ENCODE results near the gene WDR27. TPM values are rescaled to one million over a fixed set of nuclear protein-coding genes. Genes with fewer than 3 reads are reported as not detected.
"Not testable (repeated sequence)": the region's sequence is repeated elsewhere in the genome, so short reads cannot be mapped to it uniquely, and the experiment has no call there.

WDR27 gene
- polyA plus RNA-seq, 3 donors from 2014 or later, result 1.7 to 5.1 (median 4.0) TPM

GRCh38 chr6:169620171-169621130 is 81.4 kb downstream of the WDR27 start:
- H3K9me3 Mint-ChIP-seq, result no peaks in the 10 kb centered on the region
- no peaks in the 10 kb centered on the region for H3K4me1 Mint-ChIP-seq
- H3K36me3 Mint-ChIP-seq, result peaks cover 0 to 15% (median 0%) of the 10 kb centered on the region in 3 donors
- H3K4me3 Mint-ChIP-seq, result no peak overlapping the region
- DNase-seq, result no peak
- no peak overlapping the region for H3K27ac Mint-ChIP-seq
- H3K27me3 Mint-ChIP-seq (ENCODE audit: low read depth in 3 of 3), result peaks cover 0 to 3% (median 0%) of the 10 kb centered on the region in 3 donors

GRCh38 chr6:169619650-169620049 is 82.2 kb downstream of the WDR27 start:
- peaks cover 0 to 19% (median 0%) of the 10 kb centered on the region in 3 donors for H3K36me3 Mint-ChIP-seq

GRCh38 chr6:169618526-169619490 is 83.0 kb downstream of the WDR27 start:
- H3K4me1 Mint-ChIP-seq, result no peaks in the 10 kb centered on the region
- no peaks in the 10 kb centered on the region for H3K9me3 Mint-ChIP-seq
- no peak for DNase-seq
- H3K27me3 Mint-ChIP-seq (ENCODE audit: low read depth in 3 of 3), result peaks cover 1 to 3% (median 2%) of the 10 kb centered on the region in 3 donors
- H3K36me3 Mint-ChIP-seq, result peaks cover 0 to 19% (median 0%) of the 10 kb centered on the region in 3 donors
- no peak overlapping the region for H3K27ac Mint-ChIP-seq
- no peak overlapping the region for H3K4me3 Mint-ChIP-seq

More at GRCh38 chr6:169619650-169620049, 82.2 kb downstream of the WDR27 start:
- Mint-ChIP-seq H3K9me3 (no peaks in the 10 kb centered on the region), H3K27me3 (ENCODE audit: low read depth in 3 of 3) (peaks cover 1 to 3% (median 2%) of the 10 kb centered on the region in 3 donors), H3K27ac (no peak overlapping the region), H3K4me3 (no peak overlapping the region), H3K4me1 (no peaks in the 10 kb centered on the region)
- no peak for DNase-seq

GRCh38 chr6:169617562-169617961 is 84.3 kb downstream of the WDR27 start:
- no peak overlapping the region for H3K4me3 Mint-ChIP-seq
- no peaks in the 10 kb centered on the region for H3K9me3 Mint-ChIP-seq
- H3K27me3 Mint-ChIP-seq (ENCODE audit: low read depth in 3 of 3), result peaks cover 1 to 3% (median 2%) of the 10 kb centered on the region in 3 donors
- H3K36me3 Mint-ChIP-seq, result peaks cover 0 to 19% (median 4%) of the 10 kb centered on the region in 3 donors
- no peak for DNase-seq
- H3K4me1 Mint-ChIP-seq, result no peaks in the 10 kb centered on the region
- no peak overlapping the region for H3K27ac Mint-ChIP-seq

GRCh38 chr6:169608609-169609008 is 93.2 kb downstream of the WDR27 start:
- not testable (repeated sequence) for H3K4me1 Mint-ChIP-seq; H3K27me3 Mint-ChIP-seq (ENCODE audit: low read depth in 3 of 3); H3K9me3 Mint-ChIP-seq; H3K27ac Mint-ChIP-seq; DNase-seq; H3K4me3 Mint-ChIP-seq
- H3K36me3 Mint-ChIP-seq, result peaks cover 14 to 28% (median 21%) of the 10 kb centered on the region in 3 donors

GRCh38 chr6:169604076-169604475 is 97.8 kb downstream of the WDR27 start:
- Mint-ChIP-seq H3K4me3 (no peak overlapping the region), H3K27me3 (ENCODE audit: low read depth in 3 of 3) (no peaks in the 10 kb centered on the region), H3K4me1 (no peaks in the 10 kb centered on the region), H3K9me3 (peaks cover 0 to 3% (median 0%) of the 10 kb centered on the region in 6 donors), H3K27ac (no peak overlapping the region), H3K36me3 (peaks cover 14 to 49% (median 38%) of the 10 kb centered on the region in 3 donors)
- no peak for DNase-seq

GRCh38 chr6:169601129-169601528 is 100.7 kb downstream of the WDR27 start:
- not testable (repeated sequence) for H3K4me3 Mint-ChIP-seq; H3K27me3 Mint-ChIP-seq (ENCODE audit: low read depth in 3 of 3); DNase-seq; H3K9me3 Mint-ChIP-seq; H3K4me1 Mint-ChIP-seq; H3K27ac Mint-ChIP-seq
- H3K36me3 Mint-ChIP-seq, result peaks cover 27 to 66% (median 39%) of the 10 kb centered on the region in 3 donors

GRCh38 chr6:169592558-169592957 is 109.3 kb downstream of the WDR27 start:
- H3K27ac Mint-ChIP-seq, result no peak overlapping the region
- no peak for DNase-seq

GRCh38 chr6:169591616-169592015 is 110.2 kb downstream of the WDR27 start:
- Mint-ChIP-seq H3K4me3 (no peak overlapping the region), H3K27me3 (ENCODE audit: low read depth in 3 of 3) (no peaks in the 10 kb centered on the region), H3K27ac (peak overlapping the region in 1 of 6 donors; percentile 31), H3K9me3 (peaks cover 0 to 2% (median 0%) of the 10 kb centered on the region in 6 donors), H3K36me3 (peaks cover 0 to 6% (median 0%) of the 10 kb centered on the region in 3 donors), H3K4me1 (peaks cover 34 to 39% of the 10 kb centered on the region in 2 donors)
- no peak for DNase-seq

More at GRCh38 chr6:169592558-169592957, 109.3 kb downstream of the WDR27 start:
- Mint-ChIP-seq H3K9me3 (peaks cover 0 to 6% (median 1%) of the 10 kb centered on the region in 6 donors), H3K27me3 (ENCODE audit: low read depth in 3 of 3) (no peaks in the 10 kb centered on the region), H3K4me1 (peaks cover 33 to 38% of the 10 kb centered on the region in 2 donors), H3K36me3 (peaks cover 3 to 13% (median 6%) of the 10 kb centered on the region in 3 donors), H3K4me3 (no peak overlapping the region)

GRCh38 chr6:169590376-169590939 is 111.4 kb downstream of the WDR27 start:
- Mint-ChIP-seq H3K9me3 (no peaks in the 10 kb centered on the region), H3K36me3 (no peaks in the 10 kb centered on the region), H3K4me3 (peak overlapping the region in 3 of 5 donors; percentile 0 to 64 (median 39)), H3K4me1 (peaks cover 41 to 47% of the 10 kb centered on the region in 2 donors), H3K27me3 (ENCODE audit: low read depth in 3 of 3) (no peaks in the 10 kb centered on the region), H3K27ac (peak overlapping the region in 4 of 6 donors; percentile 37 to 91 (median 80))
- DNase-seq, result no peak

- peak overlapping the region; percentile 77 to 93 (median 92) for H3K27ac Mint-ChIP-seq
- H3K4me1 Mint-ChIP-seq, result peaks cover 46 to 54% of the 10 kb centered on the region in 2 donors
- no peaks in the 10 kb centered on the region for H3K27me3 Mint-ChIP-seq (ENCODE audit: low read depth in 3 of 3)
- H3K9me3 Mint-ChIP-seq, result no peaks in the 10 kb centered on the region
- no peaks in the 10 kb centered on the region for H3K36me3 Mint-ChIP-seq
- peak; percentile 24 to 58 (median 53) for DNase-seq
- peak overlapping the region; percentile 58 to 70 (median 64) for H3K4me3 Mint-ChIP-seq
Measured at GRCh38 chr6:169589699-169590257, 112.1 kb downstream of the WDR27 start.

GRCh38 chr6:169589293-169589692 is 112.5 kb downstream of the WDR27 start:
- Mint-ChIP-seq H3K36me3 (no peaks in the 10 kb centered on the region), H3K4me3 (peak overlapping the region; percentile 58 to 70 (median 64)), H3K27ac (peak overlapping the region; percentile 77 to 93 (median 92)), H3K4me1 (peaks cover 51 to 58% of the 10 kb centered on the region in 2 donors), H3K27me3 (ENCODE audit: low read depth in 3 of 3) (no peaks in the 10 kb centered on the region), H3K9me3 (no peaks in the 10 kb centered on the region)
- peak; percentile 24 to 55 (median 52) for DNase-seq

GRCh38 chr6:169587975-169588374 is 113.9 kb downstream of the WDR27 start:
- Mint-ChIP-seq H3K27ac (no peak overlapping the region), H3K4me1 (peaks cover 60 to 72% of the 10 kb centered on the region in 2 donors), H3K4me3 (no peak overlapping the region), H3K36me3 (no peaks in the 10 kb centered on the region), H3K27me3 (ENCODE audit: low read depth in 3 of 3) (no peaks in the 10 kb centered on the region), H3K9me3 (no peaks in the 10 kb centered on the region)
- no peak for DNase-seq

All from immature natural killer cell (primary cell).